MM.1S (cell line): ENCODE results near the gene SPINK1.
A peak's percentile ranks its signal among the peaks of the same experiment; 100 is the strongest.

ENCODE experiments used
- DNase-seq: peaks from one replicate; pipeline ENCODE4 v3.0.0-alpha.2; 2015
- H2AFZ ChIP-seq: fragments of 300-600 bp; sonication (generic); 2 replicates; pipeline ENCODE4 v1.6.0; 2016; ENCODE audit warnings: antibody characterized with exemption, low read length
- H3F3A ChIP-seq: fragments of 300-600 bp; sonication (generic); 2 replicates; pipeline ENCODE4 v1.6.1; 2016; ENCODE audit warnings: mild to moderate bottlenecking, antibody characterized with exemption, low read length, moderate library complexity, mixed read lengths; ENCODE audit not compliant: insufficient read depth
- H3K27ac ChIP-seq: fragments of 300-600 bp; sonication (generic); 2 replicates; pipeline ENCODE4 v1.5.1; 2016; ENCODE audit warnings: mild to moderate bottlenecking, low read length
- H3K27me3 ChIP-seq: fragments of 300-600 bp; sonication (generic); replicated peaks from 2 replicates; pipeline ENCODE4 v1.6.0; 2016; ENCODE audit warnings: low read length; ENCODE audit not compliant: insufficient read depth
- H3K36me3 ChIP-seq: fragments of 300-600 bp; sonication (generic); replicated peaks from 2 replicates; pipeline ENCODE4 v1.6.1; 2016; ENCODE audit warnings: mild to moderate bottlenecking, low read length, mixed read lengths; ENCODE audit not compliant: insufficient read depth
- H3K4me1 ChIP-seq: fragments of 300-600 bp; sonication (generic); 2 replicates; pipeline ENCODE4 v1.6.1; 2016; ENCODE audit warnings: low read length, mixed read lengths
- H3K4me2 ChIP-seq: fragments of 300-600 bp; sonication (generic); 2 replicates; pipeline ENCODE4 v1.6.0; 2016; ENCODE audit warnings: low read depth, low read length
- H3K4me3 ChIP-seq: fragments of 300-600 bp; sonication (generic); 2 replicates; pipeline ENCODE4 v1.5.1; 2016; ENCODE audit warnings: low read length, mixed read lengths
- H3K79me2 ChIP-seq: fragments of 300-600 bp; sonication (generic); 2 replicates; pipeline ENCODE4 v1.6.1; 2016; ENCODE audit warnings: mixed run types, low read length, mixed read lengths
- H3K9ac ChIP-seq: fragments of 300-600 bp; sonication (generic); 2 replicates; pipeline ENCODE4 v1.6.1; 2016; ENCODE audit warnings: low read length, mixed read lengths
- H3K9me2 ChIP-seq: fragments of 300-600 bp; sonication (generic); replicated peaks from 2 replicates; pipeline ENCODE4 v1.6.1; 2016; ENCODE audit warnings: mild to moderate bottlenecking, low read length, mixed read lengths; ENCODE audit not compliant: insufficient read depth
- H3K9me3 ChIP-seq: fragments of 300-600 bp; sonication (generic); replicated peaks from 2 replicates; pipeline ENCODE4 v1.6.1; 2016; ENCODE audit warnings: mild to moderate bottlenecking, low read length, mixed read lengths; ENCODE audit not compliant: insufficient read depth
- H4K20me1 ChIP-seq: fragments of 300-600 bp; sonication (generic); 2 replicates; pipeline ENCODE4 v1.6.1; 2016; ENCODE audit warnings: mild to moderate bottlenecking, low read length, moderate library complexity, mixed read lengths; ENCODE audit not compliant: insufficient read depth
- CTCF ChIP-seq: fragments of 300-600 bp; sonication (generic); IDR thresholded peaks from 2 replicates; pipeline ENCODE4 v1.5.1; 2016; ENCODE audit warnings: antibody characterized with exemption, low read length, mixed read lengths
- EZH2 ChIP-seq: fragments of 300-600 bp; sonication (generic); optimal IDR thresholded peaks from 2 replicates; pipeline ENCODE3; 2017; ENCODE audit warnings: low read depth, mild to moderate bottlenecking, antibody characterized with exemption, low read length, mixed read lengths
- EZH2phosphoT487 ChIP-seq: fragments of 300-600 bp; sonication (generic); IDR thresholded peaks from 2 replicates; pipeline ENCODE4 v1.6.1; 2018; ENCODE audit warnings: antibody characterized with exemption, low read length

The SPINK1 gene

GRCh38 chr5:147780924-147781573 is 50.4 kb downstream of the SPINK1 start:
- Histone ChIP-seq H2AFZ (0 out of 2 replicates have a peak overlapping the region, but pooled peaks have one; percentile 1), H3K27ac (peak overlapping the region; percentile 83; the same call in 1 of the 2 replicates), H3F3A (peaks cover 12% of the 10 kb centered on the region), H3K79me2 (peaks cover 59% of the 10 kb centered on the region), H3K9ac (peak overlapping the region; percentile 77; the same call in 1 of the 2 replicates), H3K9me2 (no peaks in the 10 kb centered on the region), H3K27me3 (no peaks in the 10 kb centered on the region), H3K4me2 (peak overlapping the region; percentile 80), H3K9me3 (no peaks in the 10 kb centered on the region), H3K4me1 (peaks cover 18% of the 10 kb centered on the region), H3K4me3 (peak overlapping the region; percentile 91), H4K20me1 (no peaks in the 10 kb centered on the region), H3K36me3 (0 out of 2 replicates have a peak, but pooled peaks cover 3% of the 10 kb centered on the region)
- no peak for DNase-seq
- no peak for TF ChIP-seq EZH2phosphoT487

- H3K9me2 ChIP-seq, result no peaks in the 10 kb centered on the region
- 0 out of 2 replicates have a peak, but pooled peaks cover 3% of the 10 kb centered on the region for H3K36me3 ChIP-seq
- TF ChIP-seq CTCF, result no peak
- TF ChIP-seq EZH2, result no peak
- TF ChIP-seq EZH2phosphoT487, result no peak
- H3K4me2 ChIP-seq, result peak overlapping the region; percentile 80
- no peak overlapping the region for H2AFZ ChIP-seq
- H3K4me3 ChIP-seq, result peak overlapping the region; percentile 91
- no peaks in the 10 kb centered on the region for H3K9me3 ChIP-seq
- no peaks in the 10 kb centered on the region for H4K20me1 ChIP-seq
- H3K27ac ChIP-seq, result peak overlapping the region; percentile 11; the same call in 1 of the 2 replicates
- no peaks in the 10 kb centered on the region for H3K27me3 ChIP-seq
- peaks cover 12% of the 10 kb centered on the region for H3F3A ChIP-seq
- H3K4me1 ChIP-seq, result peaks cover 18% of the 10 kb centered on the region
- DNase-seq, result no peak
- H3K79me2 ChIP-seq, result peaks cover 70% of the 10 kb centered on the region
- H3K9ac ChIP-seq, result peak overlapping the region; percentile 77; the same call in 1 of the 2 replicates
Measured at GRCh38 chr5:147779694-147780093, 51.8 kb downstream of the SPINK1 start.

DNA sequence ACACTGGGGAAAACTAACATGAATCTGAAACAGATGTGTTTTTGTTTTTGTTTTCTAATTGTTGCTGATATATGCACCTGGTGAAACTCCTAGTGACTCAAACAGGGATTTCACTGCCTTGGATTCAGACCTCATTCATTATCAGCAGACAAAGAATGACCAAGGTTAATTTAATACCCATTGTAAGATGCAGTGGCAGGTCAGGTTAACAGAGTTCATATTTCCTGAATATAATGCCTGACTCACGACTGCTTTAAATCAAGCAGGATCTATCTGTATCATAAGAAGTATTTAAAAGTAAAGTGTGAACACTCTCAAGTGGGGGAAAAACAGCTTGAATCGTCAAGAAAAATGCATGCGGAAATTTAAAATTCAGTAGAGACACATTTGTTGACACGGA is 54.5 kb downstream of the SPINK1 start:
- H3K9ac ChIP-seq, result no peak overlapping the region
- peaks cover 84% of the 10 kb centered on the region for H3K79me2 ChIP-seq
- no peak overlapping the region for H3K27ac ChIP-seq
- H3K4me2 ChIP-seq, result no peak overlapping the region
- H3F3A ChIP-seq, result peaks cover 8% of the 10 kb centered on the region; the same call in 1 of the 2 replicates
- peaks cover 18% of the 10 kb centered on the region for H3K4me1 ChIP-seq
- no peaks in the 10 kb centered on the region for H3K9me3 ChIP-seq
- TF ChIP-seq EZH2, result no peak
- TF ChIP-seq EZH2phosphoT487, result no peak
- no peak for TF ChIP-seq CTCF
- no peaks in the 10 kb centered on the region for H3K27me3 ChIP-seq
- no peak for DNase-seq
- no peaks in the 10 kb centered on the region for H3K9me2 ChIP-seq
- H2AFZ ChIP-seq, result no peak overlapping the region
- no peak overlapping the region for H3K4me3 ChIP-seq
- 0 out of 2 replicates have a peak, but pooled peaks cover 3% of the 10 kb centered on the region for H3K36me3 ChIP-seq
- no peaks in the 10 kb centered on the region for H4K20me1 ChIP-seq
